Neural cell (in vitro differentiated cells): ENCODE data around the gene RGS12. TPM values are rescaled to one million over a fixed set of nuclear protein-coding genes. Genes with fewer than 3 reads are reported as not detected.

Source experiments
- H2AFZ ChIP-seq: fragments of 200-600, 300-800 bp; sonication (generic), shearing (Covaris generic); 2 replicates; pipeline ENCODE4 v1.6.0; 2014; ENCODE audit warnings: low read depth, mild to moderate bottlenecking, antibody characterized with exemption, low read length, moderate library complexity
- H3F3A ChIP-seq: fragments of 200-600 bp; shearing (Covaris generic); 2 replicates; pipeline ENCODE4 v1.6.1; 2016; ENCODE audit warnings: mild to moderate bottlenecking, moderate library complexity, mixed read lengths, antibody characterized with exemption, low read length; ENCODE audit not compliant: insufficient read depth, poor library complexity, severe bottlenecking
- H3K27ac ChIP-seq: fragments of 200-600, 300-800 bp; sonication (generic), shearing (Covaris generic); 2 replicates; pipeline ENCODE4 v1.5.1; 2014; ENCODE audit warnings: mild to moderate bottlenecking, low read length, moderate library complexity
- H3K27me3 ChIP-seq: fragments of 300-800, 200-600 bp; sonication (generic), shearing (Covaris generic); 2 replicates; pipeline ENCODE4 v1.6.0; 2014; ENCODE audit warnings: mild to moderate bottlenecking, low read depth, low read length, moderate library complexity; ENCODE audit not compliant: insufficient read depth
- H3K36me3 ChIP-seq: fragments of 300-800, 200-600 bp; sonication (generic), shearing (Covaris generic); 2 replicates; pipeline ENCODE4 v1.5.1; 2014; ENCODE audit warnings: mild to moderate bottlenecking, antibody characterized with exemption, low read length, moderate library complexity; ENCODE audit not compliant: insufficient read depth
- H3K4me2 ChIP-seq: fragments of 300-800, 200-600 bp; sonication (generic), shearing (Covaris generic); 2 replicates; pipeline ENCODE4 v1.6.0; 2014; ENCODE audit warnings: mild to moderate bottlenecking, low read length
- H3K4me3 ChIP-seq: fragments of 300-800, 200-600 bp; sonication (generic), shearing (Covaris generic); 2 replicates; pipeline ENCODE4 v1.5.1; 2014; ENCODE audit warnings: mild to moderate bottlenecking, low read length, moderate library complexity
- H3K79me2 ChIP-seq: fragments of 200-600 bp; shearing (Covaris generic); replicated peaks from 2 replicates; pipeline ENCODE4 v1.6.0; 2014; ENCODE audit warnings: mild to moderate bottlenecking, low read length, moderate library complexity; ENCODE audit not compliant: insufficient read depth
- H3K9ac ChIP-seq: fragments of 300-800, 200-600 bp; sonication (generic), shearing (Covaris generic); 2 replicates; pipeline ENCODE4 v1.6.1; 2016; ENCODE audit warnings: mild to moderate bottlenecking, low read length, mixed read lengths
- H3K9me2 ChIP-seq: fragments of 200-600 bp; shearing (Covaris generic); 2 replicates; pipeline ENCODE4 v1.6.1; 2016; ENCODE audit warnings: mild to moderate bottlenecking, low read length, mixed read lengths; ENCODE audit not compliant: insufficient read depth
- H3K9me3 ChIP-seq: fragments of 200-600, 300-800 bp; sonication (generic), shearing (Covaris generic); 2 replicates; pipeline ENCODE4 v1.6.1; 2016; ENCODE audit warnings: mild to moderate bottlenecking, mixed run types, low read length, moderate library complexity, mixed read lengths
- H4K20me1 ChIP-seq: fragments of 200-600 bp; shearing (Covaris generic); 2 replicates; pipeline ENCODE4 v1.6.1; 2016; ENCODE audit warnings: mild to moderate bottlenecking, mixed run types; ENCODE audit not compliant: insufficient read depth
- CTCF ChIP-seq: fragments of 450-650 bp; IDR thresholded peaks from 2 replicates; pipeline ENCODE4 v1.5.1; 2014; ENCODE audit warnings: antibody characterized with exemption, mild to moderate bottlenecking, moderate library complexity; ENCODE audit not compliant: poor library complexity, severe bottlenecking
- EP300 ChIP-seq: fragments of 450-650 bp; conservative IDR thresholded peaks from 2 replicates; pipeline ENCODE4 v1.6.1; 2014; ENCODE audit warnings: antibody characterized with exemption, mild to moderate bottlenecking, moderate library complexity; ENCODE audit not compliant: poor library complexity, severe bottlenecking
- EZH2 ChIP-seq: fragments of 200-600, 300-800 bp; shearing (Covaris generic), sonication (generic); IDR thresholded peaks from 2 replicates; pipeline ENCODE4 v1.6.1; 2014; ENCODE audit warnings: antibody characterized with exemption, low read length, borderline replicate concordance, mild to moderate bottlenecking; ENCODE audit not compliant: insufficient read depth, poor library complexity, severe bottlenecking
- MXI1 ChIP-seq: fragments of 450-650 bp; conservative IDR thresholded peaks from 2 replicates; pipeline ENCODE4 v1.6.1; 2014; ENCODE audit warnings: antibody characterized with exemption, mild to moderate bottlenecking; ENCODE audit not compliant: poor library complexity, severe bottlenecking
- POLR2AphosphoS5 ChIP-seq: IDR thresholded peaks from 2 replicates; pipeline ENCODE4 v1.6.1; 2012
- RAD21 ChIP-seq: fragments of 450-650 bp; conservative IDR thresholded peaks from 2 replicates; pipeline ENCODE4 v1.6.1; 2014; ENCODE audit warnings: antibody characterized with exemption, mild to moderate bottlenecking, moderate library complexity
- REST ChIP-seq: IDR thresholded peaks from 2 replicates; pipeline ENCODE4 v1.6.1; 2012; ENCODE audit warnings: borderline replicate concordance
- SMC3 ChIP-seq: fragments of 450-650 bp; conservative IDR thresholded peaks from 2 replicates; pipeline ENCODE4 v1.6.1; 2014; ENCODE audit warnings: antibody characterized with exemption, mild to moderate bottlenecking, moderate library complexity; ENCODE audit not compliant: poor library complexity
- TAF1 ChIP-seq: IDR thresholded peaks from 2 replicates; pipeline ENCODE4 v1.6.1; 2012; ENCODE audit warnings: low read depth
- polyA plus RNA-seq: library from polyadenylated mRNA; depleted of rRNA; stranded (reverse); fragments of >200 nt; gene quantifications from 2 replicates; pipeline ENCODE4 v1.2.3, GENCODE V29; 2014

The RGS12 gene
- polyA plus RNA-seq, 1 donor from 2014 or later, result 66.4 TPM

GRCh38 chr4:3244002-3244401, 48.8 kb upstream of the RGS12 start:
- Histone ChIP-seq H4K20me1 (no peaks in the 10 kb centered on the region), H3K9me3 (no peaks in the 10 kb centered on the region), H3F3A (no peaks in the 10 kb centered on the region), H3K4me2 (no peak overlapping the region), H3K9ac (no peak overlapping the region), H3K79me2 (no peaks in the 10 kb centered on the region), H2AFZ (no peak overlapping the region), H3K4me3 (no peak overlapping the region), H3K9me2 (no peaks in the 10 kb centered on the region), H3K36me3 (no peaks in the 10 kb centered on the region), H3K27ac (no peak overlapping the region), H3K27me3 (no peaks in the 10 kb centered on the region)
- TF ChIP-seq TAF1, result no peak
- no peak for TF ChIP-seq CTCF
- no peak for TF ChIP-seq RAD21
- no peak for TF ChIP-seq REST
- TF ChIP-seq EP300, result no peak
- TF ChIP-seq EZH2, result no peak
- no peak for TF ChIP-seq SMC3
- TF ChIP-seq POLR2AphosphoS5, result no peak
- no peak for TF ChIP-seq MXI1

DNA sequence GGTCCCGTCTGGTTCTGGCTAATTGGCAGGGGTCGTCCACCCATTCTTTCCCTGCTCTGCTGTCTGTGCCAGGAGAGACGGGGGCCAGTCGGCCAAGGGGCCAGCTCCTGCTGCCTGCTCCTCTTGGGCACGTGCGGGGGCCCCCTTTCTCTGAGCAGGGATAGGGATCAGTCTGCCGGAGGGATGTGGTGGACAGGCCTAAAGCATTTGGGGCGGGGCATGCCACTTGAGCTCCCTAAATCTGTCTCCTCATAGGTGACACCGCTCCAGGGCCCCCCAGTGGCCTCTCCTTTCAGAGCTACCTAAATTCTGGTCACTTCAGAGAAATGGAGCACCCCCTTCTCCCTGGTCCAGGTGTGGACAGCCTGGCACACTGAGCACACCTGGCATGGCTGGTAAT, 48.1 kb upstream of the RGS12 start:
- Histone ChIP-seq H3K27me3 (no peaks in the 10 kb centered on the region), H3K9ac (no peak overlapping the region), H3K27ac (no peak overlapping the region), H2AFZ (no peak overlapping the region), H3K79me2 (no peaks in the 10 kb centered on the region), H3K9me3 (no peaks in the 10 kb centered on the region), H3K4me3 (no peak overlapping the region), H3F3A (peaks cover 4% of the 10 kb centered on the region), H3K36me3 (no peaks in the 10 kb centered on the region), H3K4me2 (no peak overlapping the region), H3K9me2 (no peaks in the 10 kb centered on the region), H4K20me1 (no peaks in the 10 kb centered on the region)
- TF ChIP-seq EZH2, result no peak
- no peak for TF ChIP-seq REST
- TF ChIP-seq EP300, result no peak
- no peak for TF ChIP-seq MXI1
- no peak for TF ChIP-seq TAF1
- no peak for TF ChIP-seq POLR2AphosphoS5
- no peak for TF ChIP-seq RAD21
- no peak for TF ChIP-seq SMC3
- no peak for TF ChIP-seq CTCF
